Right renal cortex interstitium (tissue), 3 donors: ENCODE results near the gene MAPRE3. TPM values are rescaled to one million over a fixed set of nuclear protein-coding genes. Genes with fewer than 3 reads are reported as not detected.
"Not testable (repeated sequence)": the region's sequence is repeated elsewhere in the genome, so short reads cannot be mapped to it uniquely, and the experiment has no call there.

Source experiments
- DNase-seq, 3 donors: peaks; one replicate each; pipeline ENCODE4 v3.0.0-alpha.2; 2013; ENCODE audit warnings: low read depth in 3 of 3, low spot score in 2 of 3
- polyA plus RNA-seq, 3 donors: library from polyadenylated mRNA; unstranded; fragments of 120-200 nt; gene quantifications; one replicate each; pipeline ENCODE4 v1.2.1, GENCODE V29; 2013; ENCODE audit not compliant: insufficient read length in 3 of 3

The MAPRE3 gene
- polyA plus RNA-seq, 3 donors = 10.6 to 11.9 (median 11.4) TPM

GRCh38 chr2:27060323-27060722 lies 89.9 kb downstream of the MAPRE3 start:
- no peak for DNase-seq

- no peak for DNase-seq
Measured at GRCh38 chr2:27065128-27065527, 94.7 kb downstream of the MAPRE3 start.

- DNase-seq = no peak
Measured at GRCh38 chr2:27067385-27067784, 96.9 kb downstream of the MAPRE3 start.

- no peak for DNase-seq
Measured at GRCh38 chr2:27069436-27069835, 99.0 kb downstream of the MAPRE3 start.

GRCh38 chr2:27069961-27070618 lies 99.7 kb downstream of the MAPRE3 start:
- DNase-seq = no peak

GRCh38 chr2:27070653-27071276 lies 100.3 kb downstream of the MAPRE3 start:
- no peak for DNase-seq

- peak in 2 of 3 donors; percentile 80 to 87 for DNase-seq
Measured at GRCh38 chr2:27071277-27071989, 101.0 kb downstream of the MAPRE3 start, which contains the start of gene OST4. TSS of gene OST4 (minus strand) at chr2:27071654.

GRCh38 chr2:27071990-27072830 lies 101.8 kb downstream of the MAPRE3 start:
- DNase-seq = peak in 1 of 3 donors; percentile 78

GRCh38 chr2:27072920-27073319 lies 102.5 kb downstream of the MAPRE3 start:
- no peak for DNase-seq

- DNase-seq = no peak
Measured at GRCh38 chr2:27073782-27074181, 103.3 kb downstream of the MAPRE3 start.

GRCh38 chr2:27074738-27075565 lies 104.5 kb downstream of the MAPRE3 start:
- no peak for DNase-seq

- DNase-seq = not testable (repeated sequence)
Measured at GRCh38 chr2:27075566-27075871, 105.1 kb downstream of the MAPRE3 start.

- DNase-seq = no peak
Measured at GRCh38 chr2:27076323-27076722, 105.9 kb downstream of the MAPRE3 start.

Other genes with a start within 250 kb of the MAPRE3 start
- 10 to 100 TPM; 15.0 to 16.3 (median 15.2) TPM for gene SLC35F6, start 206.4 kb upstream of the MAPRE3 start, polyA plus RNA-seq
- 10 to 100 TPM; 13.6 to 16.9 (median 14.1) TPM for gene CENPA, start 184.6 kb upstream of the MAPRE3 start, polyA plus RNA-seq
- gene DPYSL5, start 122.5 kb upstream of the MAPRE3 start, polyA plus RNA-seq = 1 to 10 TPM; 4.9 to 5.5 (median 5.0) TPM
- 10 to 100 TPM; 51.3 to 54.4 (median 52.8) TPM for gene TMEM214, start 62.3 kb downstream of the MAPRE3 start, polyA plus RNA-seq
- gene AGBL5, start 81.0 kb downstream of the MAPRE3 start, polyA plus RNA-seq = 10 to 100 TPM; 60.9 to 64.2 (median 61.0) TPM
- 100 to 1,000 TPM; 229 to 284 (median 261) TPM for gene OST4, start 101.0 kb downstream of the MAPRE3 start, polyA plus RNA-seq
- 10 to 100 TPM; 61.8 to 70.7 (median 70.5) TPM for gene EMILIN1, start 108.0 kb downstream of the MAPRE3 start, polyA plus RNA-seq
- 10 to 100 TPM; 39.5 to 54.9 (median 54.8) TPM for gene KHK, start 116.1 kb downstream of the MAPRE3 start, polyA plus RNA-seq
- 1 to 10 TPM; 5.0 to 5.8 (median 5.3) TPM for gene CGREF1, start 148.5 kb downstream of the MAPRE3 start, polyA plus RNA-seq
- 1 to 10 TPM in 2 of 3 donors, under 1 TPM in 1; 0.88 to 1.4 (median 1.3) TPM for gene ABHD1, start 153.2 kb downstream of the MAPRE3 start, polyA plus RNA-seq
- 10 to 100 TPM; 51.5 to 55.3 (median 51.7) TPM for gene PREB, start 164.0 kb downstream of the MAPRE3 start, polyA plus RNA-seq
- not detected for gene PRR30, start 168.8 kb downstream of the MAPRE3 start, polyA plus RNA-seq
- under 1 TPM; 0.62 to 0.93 (median 0.68) TPM for gene TCF23, start 178.4 kb downstream of the MAPRE3 start, polyA plus RNA-seq
- 100 to 1,000 TPM; 164 to 175 (median 169) TPM for gene ATRAID, start 241.4 kb downstream of the MAPRE3 start, polyA plus RNA-seq
- gene SLC5A6, start 241.6 kb downstream of the MAPRE3 start, polyA plus RNA-seq = 10 to 100 TPM; 32.9 to 37.4 (median 36.7) TPM
- gene CAD, start 246.7 kb downstream of the MAPRE3 start, polyA plus RNA-seq = 10 to 100 TPM; 40.8 to 42.0 (median 41.9) TPM